ENCODE data around the gene LYST. TPM values are rescaled to one million over a fixed set of nuclear protein-coding genes. Genes with fewer than 3 reads are reported as not detected.

Gene LYST
- total and polyA plus RNA-seq, 10 of the 15 experiments (the other 5 are each of a cell fraction or from before 2014, with no cell fraction given): 3.3 to 28.1 (median 5.6) TPM

DNA sequence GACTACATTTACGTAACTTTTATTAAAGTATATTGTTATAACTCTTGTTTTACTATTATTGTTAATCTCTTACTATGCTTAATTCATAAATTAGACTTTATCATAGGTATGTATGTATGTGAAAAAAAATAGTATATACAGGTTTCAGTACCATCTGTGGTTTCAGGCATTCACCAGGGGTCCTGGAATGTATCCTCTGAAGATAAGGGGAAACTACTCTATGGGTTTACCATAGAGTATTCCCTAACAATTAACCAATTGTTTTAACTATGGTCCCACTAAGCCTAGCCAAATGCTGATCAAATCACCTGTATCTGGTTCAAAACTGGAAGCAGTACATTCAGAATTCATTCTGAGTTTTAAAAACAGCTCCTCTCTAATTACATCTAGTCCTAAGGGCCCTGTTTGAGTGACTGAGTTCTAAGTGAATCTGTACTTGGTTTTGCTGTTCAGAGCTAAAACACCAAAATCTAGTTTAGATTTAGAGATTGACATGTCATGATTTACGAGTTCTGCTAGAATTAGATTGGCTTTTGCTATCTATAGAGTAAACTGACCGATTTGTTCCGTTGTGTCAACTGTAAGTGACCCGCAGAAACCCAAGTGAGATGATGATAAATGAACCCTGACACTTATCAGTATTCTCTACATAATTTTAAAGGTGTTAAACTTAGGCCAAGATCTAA, 123.6 kb downstream of the LYST start:
- H3K27ac ChIP-seq (ENCODE audit: control insufficient read depth, insufficient read depth): no peak overlapping the region
- in situ Hi-C loops (cut with MboI) (no loop called here), intact Hi-C loops (cut with micrococcal nuclease; ENCODE audit: unreplicated experiment) (no loop called here)
- H3K79me2 ChIP-seq (ENCODE audit: control insufficient read depth, insufficient read depth, low read length): no peaks in the 10 kb centered on the region
- H3K9me3 ChIP-seq (replicated peaks; ENCODE audit: control insufficient read depth, insufficient read depth, low read length): no peaks in the 10 kb centered on the region
- WGBS (ENCODE audit: insufficient coverage, insufficient replicate concordance, low lambda C conversion rate, missing lambda C conversion rate): 92% methylated on average over 5 of the region's 5 CpGs
- H3K36me3 ChIP-seq (ENCODE audit: control insufficient read depth in 2 of 2, insufficient read depth in 2 of 2, low read length in 1 of 2): no peaks in the 10 kb centered on the region; a peak in 1 of 4 replicates
- H3K9ac ChIP-seq (ENCODE audit: control insufficient read depth, insufficient read depth, low read length): no peak overlapping the region
- BruUV-seq (replicated peaks): no TSS peak
- POLR2A ChIA-PET: no interaction called here
- no peak for TF ChIP-seq WRNIP1 (IDR thresholded peaks at IDR 0.05; ENCODE audit: borderline replicate concordance, low read depth, low read length)
- TF ChIP-seq RBBP5 (conservative IDR thresholded peaks at IDR 0.05): no peak
- TF ChIP-seq ASH2L (IDR thresholded peaks at IDR 0.05; ENCODE audit: borderline replicate concordance, low read depth): no peak
- no peak for TF ChIP-seq SREBF1 (IDR thresholded peaks at IDR 0.05; ENCODE audit: low read length)
- TF ChIP-seq HDAC2 (IDR thresholded peaks at IDR 0.05): no peak
- TF ChIP-seq, protein P1, sequence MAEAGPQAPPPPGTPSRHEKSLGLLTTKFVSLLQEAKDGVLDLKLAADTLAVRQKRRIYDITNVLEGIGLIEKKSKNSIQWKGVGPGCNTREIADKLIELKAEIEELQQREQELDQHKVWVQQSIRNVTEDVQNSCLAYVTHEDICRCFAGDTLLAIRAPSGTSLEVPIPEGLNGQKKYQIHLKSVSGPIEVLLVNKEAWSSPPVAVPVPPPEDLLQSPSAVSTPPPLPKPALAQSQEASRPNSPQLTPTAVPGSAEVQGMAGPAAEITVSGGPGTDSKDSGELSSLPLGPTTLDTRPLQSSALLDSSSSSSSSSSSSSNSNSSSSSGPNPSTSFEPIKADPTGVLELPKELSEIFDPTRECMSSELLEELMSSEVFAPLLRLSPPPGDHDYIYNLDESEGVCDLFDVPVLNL (IDR thresholded peaks at IDR 0.05; ENCODE audit: low read depth, low read length): no peak
- no peak for TF ChIP-seq SMC3 (IDR thresholded peaks at IDR 0.05; ENCODE audit: borderline replicate concordance, low read length)
- no peak for TF ChIP-seq ZBTB4 (CRISPR knock-in tag; IDR thresholded peaks at IDR 0.05)
- TF ChIP-seq ZZZ3 (IDR thresholded peaks at IDR 0.05; ENCODE audit: control insufficient read depth, insufficient read length, low read depth): no peak
- no peak for TF ChIP-seq EED (IDR thresholded peaks at IDR 0.05; ENCODE audit: low read depth)
- no peak for TF ChIP-seq IRF5 (IDR thresholded peaks at IDR 0.05; ENCODE audit: borderline replicate concordance)
- no peak for TF ChIP-seq SPI1 (IDR thresholded peaks at IDR 0.05; ENCODE audit: borderline replicate concordance, insufficient read depth, low read depth, low read length)
- no peak for TF ChIP-seq ZNF217 (IDR thresholded peaks at IDR 0.05)
- no peak for ATAC-seq
- no peak for DNase-seq (ENCODE audit: low read depth, low spot score)
- RAD21 ChIA-PET (ENCODE audit: unreplicated experiment): no interaction called here
- SMC1A ChIA-PET (ENCODE audit: uncharacterized antibody, unreplicated experiment): no interaction called here
- H3K4me1 ChIP-seq (ENCODE audit: control insufficient read depth, insufficient read depth, low read length): no peaks in the 10 kb centered on the region
- H3K4me2 ChIP-seq (ENCODE audit: control insufficient read depth, insufficient read depth): no peak overlapping the region
- no peak overlapping the region for H3K4me3 ChIP-seq
- H3K27me3 ChIP-seq (replicated peaks in 1 of 2; ENCODE audit: control insufficient read depth in 2 of 2, insufficient read depth in 2 of 2, low read length in 1 of 2): no peaks in the 10 kb centered on the region
- CTCF ChIA-PET: interaction anchor here (0.6 kb wide), 1 partner anchor 40 kb away, joined by 5 read pairs; no protein-coding TSS in a partner anchor
- H4K20me1 ChIP-seq (ENCODE audit: control insufficient read depth, insufficient read depth): no peaks in the 10 kb centered on the region
- H2AFZ ChIP-seq (ENCODE audit: control insufficient read depth, low read depth, low read length): no peak overlapping the region
- no peak for FAIRE-seq
